Kidney epithelial cell (primary cell): ENCODE data around the gene LTA. TPM values are rescaled to one million over a fixed set of nuclear protein-coding genes. Genes with fewer than 3 reads are reported as not detected.

Experiments used
- DNase-seq: peaks from one replicate; pipeline ENCODE4 v3.0.0-alpha.2; 2010; ENCODE audit warnings: low read depth
- H3K27me3 ChIP-seq: 2 replicates; pipeline ENCODE4 v1.6.0; 2011; ENCODE audit warnings: low read length; ENCODE audit not compliant: control insufficient read depth, insufficient read depth
- H3K36me3 ChIP-seq: 2 replicates; pipeline ENCODE4 v1.5.1; 2011; ENCODE audit warnings: low read length; ENCODE audit not compliant: control insufficient read depth, insufficient read depth
- H3K4me3 ChIP-seq: 2 replicates; pipeline ENCODE4 v1.5.1; 2011; ENCODE audit warnings: low read depth, mild to moderate bottlenecking, control low read depth, low read length
- CTCF ChIP-seq: IDR thresholded peaks from 2 replicates; pipeline ENCODE4 v1.5.1; 2011; ENCODE audit warnings: mild to moderate bottlenecking, moderate library complexity, low read length, control low read depth, inconsistent platforms; ENCODE audit not compliant: insufficient read depth, poor library complexity, severe bottlenecking
- total RNA-seq: library from RNA; depleted of rRNA; stranded (reverse); fragments of >200 nt; gene quantifications from 2 replicates; pipeline ENCODE4 v1.2.3, GENCODE V29; 2015

LTA gene
- total RNA-seq, 1 donor from 2014 or later = 0.92 TPM

GRCh38 chr6:31545291-31545690 lies 26.8 kb upstream of the LTA start:
- TF ChIP-seq CTCF = no peak
- Histone ChIP-seq H3K4me3 (no peak overlapping the region), H3K27me3 (no peaks in the 10 kb centered on the region), H3K36me3 (no peaks in the 10 kb centered on the region)
- no peak for DNase-seq

GRCh38 chr6:31546339-31546957 lies 25.6 kb upstream of the LTA start, which contains the start of gene ATP6V1G2:
ATP6V1G2 (minus strand) TSS chr6:31546608; CDS start chr6:31546559, 49 bp downstream.
- peak; percentile 79 for DNase-seq
- H3K36me3 ChIP-seq = no peaks in the 10 kb centered on the region
- no peaks in the 10 kb centered on the region for H3K27me3 ChIP-seq
- TF ChIP-seq CTCF = peak; percentile 98
- H3K4me3 ChIP-seq = peak within 1 kb of the TSS; percentile 44

DNA sequence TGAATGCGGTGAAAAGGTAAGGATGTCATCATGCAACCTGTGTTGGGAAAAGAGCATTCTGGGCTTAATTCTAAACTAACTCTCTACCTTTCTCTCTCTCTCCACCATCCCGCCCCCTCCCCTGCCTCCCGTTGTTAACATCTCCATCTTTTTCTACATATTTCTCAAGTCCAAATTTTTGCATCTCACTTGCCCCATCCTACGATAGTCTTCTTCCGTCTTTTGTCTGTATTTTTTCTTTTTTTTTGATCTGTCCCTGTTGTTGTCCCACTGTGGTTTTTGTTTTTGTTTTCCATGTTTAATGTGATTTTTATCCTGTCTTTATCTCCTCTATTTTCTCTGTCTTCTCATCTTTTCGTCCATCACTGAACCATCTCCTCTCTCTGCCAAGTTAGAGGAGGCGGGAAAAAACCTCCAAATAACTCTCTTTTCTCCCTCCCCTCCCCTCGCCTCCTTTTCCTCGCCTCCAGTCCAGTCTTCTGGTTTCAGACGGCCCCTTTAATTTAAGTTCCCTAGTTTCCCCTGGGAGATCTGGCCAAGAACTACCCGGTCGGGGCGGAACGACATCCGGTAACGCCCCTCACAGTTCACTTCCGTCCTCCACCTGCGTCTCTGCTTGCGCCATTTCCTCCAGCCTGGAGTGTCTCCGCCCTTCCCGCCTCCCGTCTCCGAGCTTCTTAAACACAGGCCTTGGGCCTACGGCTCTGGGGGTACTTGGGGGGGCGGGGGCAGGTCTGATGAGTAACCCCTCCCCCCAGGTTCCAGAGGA lies 24.9 kb upstream of the LTA start, which contains the start of gene NFKBIL1:
Gene NFKBIL1, plus strand, starts transcription at position 651 of the 769 bp plus-strand sequence. Its CDS starts 87 bp downstream, at position 738.
- no peaks in the 10 kb centered on the region for H3K27me3 ChIP-seq
- peak; percentile 86 for DNase-seq
- H3K36me3 ChIP-seq = no peaks in the 10 kb centered on the region
- no peak for TF ChIP-seq CTCF
- H3K4me3 ChIP-seq = peak within 1 kb of the TSS; percentile 44

- TF ChIP-seq CTCF = no peak
- Histone ChIP-seq H3K36me3 (no peaks in the 10 kb centered on the region), H3K27me3 (no peaks in the 10 kb centered on the region), H3K4me3 (peak overlapping the region; percentile 44)
- no peak for DNase-seq
Observed at GRCh38 chr6:31547727-31548543, 24.2 kb upstream of the LTA start.

DNA sequence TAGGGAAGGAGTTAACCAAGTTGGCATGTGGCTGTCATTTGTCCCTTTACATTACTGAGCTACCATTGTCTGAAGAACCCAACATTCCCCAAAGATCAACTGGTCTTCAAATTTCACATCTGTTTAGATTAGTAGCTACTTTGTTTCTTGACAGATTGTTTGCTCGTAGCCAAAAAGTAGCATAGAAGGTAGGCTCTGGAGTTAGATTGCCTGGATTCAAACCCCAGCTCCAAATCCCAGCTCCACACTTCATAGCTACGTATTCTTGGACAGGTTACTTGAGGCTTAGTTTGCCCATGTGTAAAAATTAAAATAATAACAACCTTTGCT lies 23.6 kb upstream of the LTA start:
- no peak overlapping the region for H3K4me3 ChIP-seq
- no peak for TF ChIP-seq CTCF
- H3K36me3 ChIP-seq = no peaks in the 10 kb centered on the region
- no peaks in the 10 kb centered on the region for H3K27me3 ChIP-seq
- no peak for DNase-seq
